DOHH2 (cell line): ENCODE results near the gene LRRC8B.

Source experiments
- H3F3A ChIP-seq: fragments of 200-600 bp; sonication (generic), shearing (Covaris generic); 2 replicates; pipeline ENCODE4 v1.6.0; 2016; ENCODE audit warnings: antibody characterized with exemption, mild to moderate bottlenecking; ENCODE audit not compliant: control insufficient read depth, insufficient read depth
- H3K27ac ChIP-seq: fragments of 200-600 bp; sonication (generic); 2 replicates; pipeline ENCODE4 v1.5.1; 2014; ENCODE audit warnings: low read depth, mild to moderate bottlenecking, low read length, moderate library complexity
- H3K27me3 ChIP-seq: fragments of 200-600 bp; sonication (generic); 2 replicates; pipeline ENCODE4 v1.6.1; 2014; ENCODE audit warnings: mild to moderate bottlenecking, low read length, mixed read lengths; ENCODE audit not compliant: control insufficient read depth
- H3K36me3 ChIP-seq: fragments of 200-600 bp; sonication (generic); 2 replicates; pipeline ENCODE4 v1.6.1; 2014; ENCODE audit warnings: mild to moderate bottlenecking, low read length, moderate library complexity, mixed read lengths; ENCODE audit not compliant: control insufficient read depth
- H3K4me1 ChIP-seq: fragments of 200-600 bp; sonication (generic); 2 replicates; pipeline ENCODE4 v1.6.1; 2014; ENCODE audit warnings: mild to moderate bottlenecking, low read length, mixed read lengths; ENCODE audit not compliant: control insufficient read depth
- H3K4me2 ChIP-seq: fragments of 200-600 bp; sonication (generic); 2 replicates; pipeline ENCODE4 v1.6.0; 2014; ENCODE audit warnings: mild to moderate bottlenecking, low read length, moderate library complexity
- H3K4me3 ChIP-seq: fragments of 200-600 bp; sonication (generic); 2 replicates; pipeline ENCODE4 v1.5.1; 2014; ENCODE audit warnings: mild to moderate bottlenecking, low read length, mixed read lengths
- H3K79me2 ChIP-seq: fragments of 200-600 bp; sonication (generic); 2 replicates; pipeline ENCODE4 v1.6.1; 2014; ENCODE audit warnings: mild to moderate bottlenecking, low read length, mixed read lengths; ENCODE audit not compliant: control insufficient read depth
- H3K9me2 ChIP-seq: fragments of 200-600 bp; sonication (generic); replicated peaks from 2 replicates; pipeline ENCODE4 v1.6.1; 2014; ENCODE audit warnings: mild to moderate bottlenecking, low read length, mixed read lengths; ENCODE audit not compliant: control insufficient read depth
- H3K9me3 ChIP-seq: fragments of 200-600 bp; sonication (generic); 2 replicates; pipeline ENCODE4 v1.6.1; 2014; ENCODE audit warnings: antibody characterized with exemption, low read length, mixed read lengths; ENCODE audit not compliant: control insufficient read depth, insufficient read depth
- H4K20me1 ChIP-seq: fragments of 200-600 bp; sonication (generic); 2 replicates; pipeline ENCODE4 v1.6.0; 2014; ENCODE audit warnings: low read depth, mild to moderate bottlenecking, antibody characterized with exemption, low read length, moderate library complexity; ENCODE audit not compliant: control insufficient read depth, insufficient read depth
- CTCF ChIP-seq: fragments of 200-600 bp; sonication (generic); IDR thresholded peaks from one replicate; pipeline ENCODE4 v1.5.1; 2014; ENCODE audit warnings: antibody characterized with exemption, mild to moderate bottlenecking, low read depth, low read length; ENCODE audit not compliant: poor library complexity, severe bottlenecking
- EZH2phosphoT487 ChIP-seq: fragments of 200-600 bp; sonication (generic); IDR thresholded peaks from 2 replicates; pipeline ENCODE4 v1.6.1; 2017; ENCODE audit warnings: borderline replicate concordance, mild to moderate bottlenecking, antibody characterized with exemption, low read length, moderate library complexity, mixed read lengths

The LRRC8B gene

GRCh38 chr1:89578946-89579684, 54.5 kb downstream of the LRRC8B start:
- TF ChIP-seq EZH2phosphoT487 (no peak), CTCF (no peak)
- Histone ChIP-seq H3K27ac (no peak overlapping the region), H3F3A (no peaks in the 10 kb centered on the region), H3K9me2 (no peaks in the 10 kb centered on the region), H3K79me2 (no peaks in the 10 kb centered on the region), H3K27me3 (no peaks in the 10 kb centered on the region), H3K36me3 (peaks cover 21% of the 10 kb centered on the region), H4K20me1 (no peaks in the 10 kb centered on the region), H3K4me2 (peak overlapping the region; percentile 54), H3K4me3 (peak overlapping the region; percentile 14; the same call in 1 of the 2 replicates), H3K9me3 (no peaks in the 10 kb centered on the region), H3K4me1 (peaks cover 19% of the 10 kb centered on the region)

- no peaks in the 10 kb centered on the region for H3K9me2 ChIP-seq
- no peak overlapping the region for H3K4me3 ChIP-seq
- no peak overlapping the region for H3K4me2 ChIP-seq
- H3K9me3 ChIP-seq, result no peaks in the 10 kb centered on the region
- H3K36me3 ChIP-seq, result peaks cover 27% of the 10 kb centered on the region
- peaks cover 19% of the 10 kb centered on the region for H3K4me1 ChIP-seq
- no peaks in the 10 kb centered on the region for H3K27me3 ChIP-seq
- H3F3A ChIP-seq, result no peaks in the 10 kb centered on the region
- H4K20me1 ChIP-seq, result no peaks in the 10 kb centered on the region
- TF ChIP-seq CTCF (no peak), EZH2phosphoT487 (no peak)
- no peak overlapping the region for H3K27ac ChIP-seq
- no peaks in the 10 kb centered on the region for H3K79me2 ChIP-seq
These were observed 55.4 kb downstream of the LRRC8B start for GRCh38 chr1:89580036-89580435.

- Histone ChIP-seq H3F3A (no peaks in the 10 kb centered on the region), H3K4me2 (no peak overlapping the region), H3K9me3 (no peaks in the 10 kb centered on the region), H3K4me3 (no peak overlapping the region), H3K36me3 (peaks cover 35% of the 10 kb centered on the region), H3K27ac (no peak overlapping the region), H3K27me3 (no peaks in the 10 kb centered on the region), H4K20me1 (no peaks in the 10 kb centered on the region), H3K9me2 (no peaks in the 10 kb centered on the region), H3K79me2 (no peaks in the 10 kb centered on the region), H3K4me1 (peaks cover 19% of the 10 kb centered on the region)
- TF ChIP-seq CTCF, result no peak
- no peak for TF ChIP-seq EZH2phosphoT487
These were observed 57.2 kb downstream of the LRRC8B start for GRCh38 chr1:89581859-89582258.
